NCI-H146 (cell line): Measurements from ENCODE around the gene PTGS1.

Experiments
- DNase-seq: peaks from one replicate; lab custom pipeline; 2025; lab: John Stamatoyannopoulos, UW

The PTGS1 gene

GRCh38 chr9:122374885-122375420 lies 4.1 kb downstream of the PTGS1 start:
- DNase-seq = peak; percentile 15

GRCh38 chr9:122376796-122377195 lies 6.0 kb downstream of the PTGS1 start:
- DNase-seq = no peak

GRCh38 chr9:122377241-122378164 lies 6.7 kb downstream of the PTGS1 start:
- DNase-seq = no peak

GRCh38 chr9:122378236-122378635 lies 7.4 kb downstream of the PTGS1 start:
- DNase-seq = no peak

DNA sequence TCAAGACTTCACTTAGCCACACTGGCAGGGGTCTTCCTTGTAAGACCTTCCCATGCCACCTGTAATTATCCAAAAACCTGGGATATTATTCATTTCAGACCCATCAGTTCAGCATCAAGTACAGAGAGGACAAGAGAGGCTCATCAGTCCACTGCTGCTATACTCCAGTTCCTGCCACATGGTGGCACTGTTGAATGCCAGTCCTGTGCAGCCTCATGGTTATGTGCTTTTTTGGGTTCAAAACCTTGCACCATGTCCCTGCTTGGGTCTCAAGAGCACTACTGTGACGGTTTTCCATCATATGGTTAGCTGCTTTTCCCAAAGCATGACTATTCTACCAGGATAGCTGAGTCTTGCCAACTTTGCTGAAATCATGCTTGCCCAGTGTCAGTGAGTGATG lies 8.5 kb downstream of the PTGS1 start:
- no peak for DNase-seq

DNA sequence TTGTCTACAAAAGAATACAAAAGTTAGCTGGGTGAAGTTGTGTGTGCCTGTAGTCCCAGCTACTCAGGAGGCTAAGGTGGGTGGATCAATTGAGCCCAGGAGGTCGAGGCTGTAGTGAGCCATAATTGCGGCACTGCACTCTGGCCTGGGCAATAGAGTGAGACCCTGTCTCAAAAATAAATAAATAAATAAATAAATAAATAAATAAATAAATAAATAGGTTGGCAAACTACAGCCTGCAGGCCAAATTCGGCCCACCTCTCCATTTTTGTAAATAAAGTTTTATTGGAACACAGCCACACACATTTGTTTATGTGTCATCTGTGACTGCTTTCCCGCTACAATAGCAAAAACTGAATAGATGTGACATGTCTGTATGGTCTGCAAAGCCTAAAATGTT lies 9.5 kb downstream of the PTGS1 start:
- DNase-seq = no peak

DNA sequence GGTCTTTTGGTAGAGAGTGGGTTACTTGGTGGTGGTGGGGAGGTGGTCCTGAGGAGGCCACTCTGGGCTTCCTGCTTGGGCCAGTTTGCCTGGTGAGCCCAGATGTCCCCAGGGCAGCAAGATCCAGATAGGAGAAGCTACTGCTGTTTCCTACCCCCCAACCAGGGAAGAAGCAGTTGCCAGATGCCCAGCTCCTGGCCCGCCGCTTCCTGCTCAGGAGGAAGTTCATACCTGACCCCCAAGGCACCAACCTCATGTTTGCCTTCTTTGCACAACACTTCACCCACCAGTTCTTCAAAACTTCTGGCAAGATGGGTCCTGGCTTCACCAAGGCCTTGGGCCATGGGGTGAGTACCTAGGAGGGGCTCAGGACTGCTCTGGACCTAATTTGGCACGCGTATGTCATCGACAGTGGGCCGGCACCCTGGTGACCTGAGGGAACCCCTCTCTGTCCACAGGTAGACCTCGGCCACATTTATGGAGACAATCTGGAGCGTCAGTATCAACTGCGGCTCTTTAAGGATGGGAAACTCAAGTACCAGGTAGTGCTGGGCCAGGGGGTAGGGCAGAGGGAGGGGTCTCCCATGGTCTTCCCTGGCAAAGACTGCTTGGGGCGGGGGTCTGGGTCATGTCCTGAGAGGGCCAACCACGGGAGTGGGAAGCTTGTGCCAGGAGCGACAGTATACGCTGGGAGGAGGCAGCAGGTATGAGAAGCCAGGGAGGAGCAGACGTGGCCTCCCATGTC lies 10.6 kb downstream of the PTGS1 start:
- DNase-seq = no peak

GRCh38 chr9:122382901-122383850 lies 12.4 kb downstream of the PTGS1 start:
- no peak for DNase-seq

- DNase-seq = no peak
Measured at GRCh38 chr9:122383992-122384461, 13.2 kb downstream of the PTGS1 start.

DNA sequence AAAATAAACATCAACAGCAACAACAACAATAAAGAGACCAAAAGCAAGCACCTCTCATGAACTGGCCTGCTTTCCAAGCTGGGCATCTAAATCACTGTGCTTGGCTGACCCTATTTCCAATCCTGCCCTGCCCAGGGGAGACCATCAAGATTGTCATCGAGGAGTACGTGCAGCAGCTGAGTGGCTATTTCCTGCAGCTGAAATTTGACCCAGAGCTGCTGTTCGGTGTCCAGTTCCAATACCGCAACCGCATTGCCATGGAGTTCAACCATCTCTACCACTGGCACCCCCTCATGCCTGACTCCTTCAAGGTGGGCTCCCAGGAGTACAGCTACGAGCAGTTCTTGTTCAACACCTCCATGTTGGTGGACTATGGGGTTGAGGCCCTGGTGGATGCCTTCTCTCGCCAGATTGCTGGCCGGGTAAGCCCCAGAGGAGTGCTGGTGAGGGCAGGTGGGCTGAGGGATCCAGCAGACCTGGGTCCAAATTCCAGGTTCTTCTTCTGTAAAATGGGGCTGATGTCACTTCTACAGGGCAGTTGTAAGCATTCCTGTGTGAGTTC lies 15.6 kb downstream of the PTGS1 start:
- no peak for DNase-seq

DNA sequence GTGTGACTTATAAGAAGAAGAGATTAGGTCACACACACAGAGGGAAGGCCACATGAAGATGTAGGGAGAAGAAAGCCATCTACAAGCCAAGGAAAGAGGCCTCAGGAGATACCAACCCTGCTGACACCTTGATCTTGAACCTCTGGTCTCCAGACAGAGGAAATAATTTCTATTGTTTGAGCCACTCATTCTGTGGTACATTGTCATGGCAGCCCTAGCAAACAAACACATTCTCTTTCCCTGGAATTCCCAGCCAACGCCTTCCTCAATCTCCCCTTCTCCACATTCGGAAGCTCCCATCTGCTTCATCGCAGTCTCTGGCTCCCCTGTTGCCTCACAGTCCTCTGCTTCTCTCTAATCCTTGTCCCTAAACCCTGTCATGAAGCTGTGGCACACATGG lies 16.7 kb downstream of the PTGS1 start:
- no peak for DNase-seq

DNA sequence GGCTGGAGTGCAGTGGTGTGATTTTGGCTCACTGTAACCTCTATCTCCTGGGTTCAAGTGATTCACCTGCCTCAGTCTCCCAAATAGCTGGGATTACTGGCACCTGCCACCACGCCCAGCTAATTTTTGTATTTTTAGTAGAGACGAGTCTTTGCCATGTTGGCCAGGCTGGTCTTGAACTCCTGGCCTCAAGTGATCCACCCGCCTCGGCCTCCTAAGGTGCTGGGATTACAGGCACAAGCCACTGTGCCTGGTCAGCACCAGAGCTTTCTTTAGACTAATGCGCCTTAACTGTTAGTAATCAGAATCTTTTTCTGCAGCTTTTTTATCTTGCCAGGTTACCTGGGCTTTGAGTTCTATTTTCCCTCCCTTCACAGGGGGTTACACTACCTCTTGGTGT lies 18.4 kb downstream of the PTGS1 start:
- DNase-seq = no peak

DNA sequence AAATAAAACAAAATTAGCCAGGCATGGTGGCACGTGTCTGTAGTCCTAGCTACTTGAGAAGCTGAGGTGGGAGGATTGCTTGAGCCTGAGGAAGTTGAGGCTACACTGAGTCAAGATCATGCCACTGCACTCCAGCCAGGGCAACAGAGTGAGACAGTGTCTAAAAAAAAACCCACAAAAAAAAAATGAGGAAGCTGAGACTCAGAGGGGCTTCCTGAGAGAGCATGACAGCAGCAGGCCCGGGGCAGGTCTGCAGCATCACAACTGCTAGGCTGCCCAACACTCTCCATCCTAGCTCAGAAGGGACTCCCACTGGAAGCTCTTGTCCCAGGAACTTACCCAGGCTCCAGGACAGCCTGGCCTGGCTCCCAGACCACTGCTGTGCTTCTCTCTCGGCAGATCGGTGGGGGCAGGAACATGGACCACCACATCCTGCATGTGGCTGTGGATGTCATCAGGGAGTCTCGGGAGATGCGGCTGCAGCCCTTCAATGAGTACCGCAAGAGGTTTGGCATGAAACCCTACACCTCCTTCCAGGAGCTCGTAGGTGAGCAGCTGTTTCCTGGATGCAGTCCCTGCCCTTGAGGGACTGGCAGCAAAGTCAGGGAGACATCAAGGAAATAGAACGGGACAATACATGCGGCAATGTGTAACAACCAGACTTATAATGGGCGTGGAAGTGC lies 19.1 kb downstream of the PTGS1 start:
- no peak for DNase-seq

GRCh38 chr9:122392284-122392683 lies 21.5 kb downstream of the PTGS1 start:
- no peak for DNase-seq

DNA sequence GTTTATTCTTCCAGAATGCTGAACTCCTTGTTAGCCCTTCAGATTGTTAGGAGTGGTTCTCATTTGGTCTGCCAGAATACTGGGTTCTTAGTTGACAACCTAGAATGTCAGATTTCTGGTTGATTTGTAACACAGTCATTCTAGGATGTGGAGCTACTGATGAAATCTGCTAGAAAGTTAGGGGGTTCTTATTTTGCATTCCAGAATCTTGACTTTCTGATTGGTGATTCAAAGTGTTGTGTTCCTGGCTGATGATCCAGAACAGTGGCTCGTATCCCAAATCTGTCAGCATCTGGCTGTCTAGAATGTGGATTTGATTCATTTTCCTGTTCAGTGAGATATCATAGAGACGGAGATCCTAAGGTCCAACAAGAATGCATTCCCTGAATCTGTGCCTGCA lies 21.9 kb downstream of the PTGS1 start:
- DNase-seq = no peak

DNA sequence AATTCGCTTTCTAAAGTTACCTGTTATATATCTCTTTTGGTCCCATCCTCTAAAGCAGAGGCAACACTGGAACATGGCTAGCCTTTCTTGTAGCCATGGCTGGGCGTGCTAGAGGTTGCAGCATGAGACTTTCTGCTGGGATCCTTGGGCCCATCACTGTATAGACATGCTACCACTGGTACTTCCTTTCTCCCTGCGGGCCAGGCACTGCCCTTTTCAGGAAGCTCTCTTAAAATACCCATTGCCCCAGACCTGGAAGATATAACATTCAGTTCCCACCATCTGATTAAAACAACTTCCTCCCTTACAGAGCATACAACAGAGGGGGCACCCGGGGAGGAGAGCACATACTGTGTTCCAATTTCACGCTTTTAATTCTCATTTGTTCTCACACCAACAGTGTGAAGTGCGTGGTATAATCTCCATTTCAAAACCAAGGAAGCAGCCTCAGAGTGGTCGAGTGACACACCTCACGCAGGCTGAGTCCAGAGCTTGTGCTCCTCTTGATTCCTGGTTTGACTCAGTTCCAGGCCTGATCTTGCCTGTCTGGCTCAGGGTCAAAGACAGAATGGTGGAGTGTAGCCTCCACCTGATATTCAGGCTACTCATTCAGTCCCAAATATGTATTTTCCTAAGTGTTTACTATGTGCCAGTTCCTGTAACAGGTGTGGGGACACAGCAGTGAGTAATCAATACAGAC lies 22.6 kb downstream of the PTGS1 start:
- no peak for DNase-seq

- DNase-seq = no peak
Measured at GRCh38 chr9:122394265-122395125, 23.7 kb downstream of the PTGS1 start.

GRCh38 chr9:122396614-122397148 lies 25.9 kb downstream of the PTGS1 start:
- DNase-seq = no peak

- DNase-seq = no peak
Measured at GRCh38 chr9:122397749-122398148, 26.9 kb downstream of the PTGS1 start.
